Stimulated activated CD8-positive, alpha-beta memory T cell treated with anti-CD3 and anti-CD28 coated beads, Interleukin-4, amount 100 ng/mL, for 24 hours (primary cell): ENCODE data around the gene ADA.
"Not testable (repeated sequence)": the region's sequence is repeated elsewhere in the genome, so short reads cannot be mapped to it uniquely, and the experiment has no call there.

ENCODE experiments used
- DNase-seq: peaks from one replicate; pipeline ENCODE4 v3.0.0-alpha.2; 2020; ENCODE audit warnings: low read depth

ADA gene

DNA sequence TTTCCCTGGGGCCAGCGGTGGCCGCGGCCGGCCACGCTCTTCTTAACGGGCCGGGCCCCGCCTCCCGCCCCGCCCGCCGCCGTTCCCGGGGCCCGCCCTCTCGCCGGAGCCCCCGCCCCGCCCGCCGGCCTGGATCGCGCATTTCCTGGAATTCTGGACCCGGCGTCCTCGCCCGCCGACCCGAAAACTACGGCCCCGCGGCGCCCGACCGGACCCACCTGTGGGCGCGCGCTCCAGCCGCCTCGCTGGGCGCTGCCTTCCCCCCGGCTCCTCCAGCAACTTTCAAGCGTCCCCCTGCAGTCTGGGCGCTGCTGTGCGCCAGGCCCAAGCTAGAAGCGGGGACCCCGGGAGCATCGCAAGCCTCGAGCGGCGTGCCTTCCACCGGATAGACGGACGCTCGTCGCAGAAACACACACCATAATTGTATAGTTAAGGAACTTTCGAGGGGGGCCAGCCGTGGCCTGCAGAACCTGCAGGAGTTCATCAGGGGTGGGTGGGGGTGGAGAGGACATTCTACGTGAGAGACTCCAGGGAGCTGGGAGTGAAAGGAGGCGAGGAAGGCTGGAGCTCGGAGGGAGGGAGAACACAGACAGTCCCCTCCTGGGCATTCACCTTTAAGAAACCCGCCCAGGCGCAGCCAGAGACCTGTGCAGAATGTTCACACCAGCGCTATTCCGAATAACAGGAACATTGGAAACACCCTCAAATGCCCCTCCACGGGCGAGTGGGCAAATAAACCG lies at the start of gene ADA:
TSS of gene ADA (minus strand) at position 16 of the 740 bp plus-strand sequence. CDS start 92 bp downstream, outside the sequence.
- no peak for DNase-seq

GRCh38 chr20:44700306-44700705 lies 48.8 kb upstream of the ADA start:
- DNase-seq = no peak

GRCh38 chr20:44698351-44698750 lies 46.9 kb upstream of the ADA start:
- DNase-seq = no peak

DNA sequence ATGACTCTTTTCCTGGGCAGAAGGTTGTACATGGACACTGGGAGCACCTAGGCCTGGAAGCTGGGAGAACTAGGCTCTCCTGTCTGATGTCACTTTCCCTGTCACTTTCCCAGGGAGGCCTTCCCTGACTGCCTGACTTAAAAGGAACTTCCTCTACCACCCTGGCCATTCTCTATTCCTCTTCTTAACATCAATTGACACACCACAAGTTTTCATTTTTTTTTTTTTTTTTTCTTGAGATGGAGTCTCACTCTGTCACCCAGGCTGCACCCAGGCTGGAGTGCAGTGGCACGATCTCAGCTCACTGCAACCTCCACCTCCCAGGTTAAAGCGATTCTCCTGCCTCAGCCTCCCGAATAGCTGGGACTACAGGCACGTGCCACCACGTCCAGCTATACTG lies 45.5 kb upstream of the ADA start:
- not testable (repeated sequence) for DNase-seq

- no peak for DNase-seq
These were observed 44.8 kb upstream of the ADA start for GRCh38 chr20:44696315-44696714.

DNA sequence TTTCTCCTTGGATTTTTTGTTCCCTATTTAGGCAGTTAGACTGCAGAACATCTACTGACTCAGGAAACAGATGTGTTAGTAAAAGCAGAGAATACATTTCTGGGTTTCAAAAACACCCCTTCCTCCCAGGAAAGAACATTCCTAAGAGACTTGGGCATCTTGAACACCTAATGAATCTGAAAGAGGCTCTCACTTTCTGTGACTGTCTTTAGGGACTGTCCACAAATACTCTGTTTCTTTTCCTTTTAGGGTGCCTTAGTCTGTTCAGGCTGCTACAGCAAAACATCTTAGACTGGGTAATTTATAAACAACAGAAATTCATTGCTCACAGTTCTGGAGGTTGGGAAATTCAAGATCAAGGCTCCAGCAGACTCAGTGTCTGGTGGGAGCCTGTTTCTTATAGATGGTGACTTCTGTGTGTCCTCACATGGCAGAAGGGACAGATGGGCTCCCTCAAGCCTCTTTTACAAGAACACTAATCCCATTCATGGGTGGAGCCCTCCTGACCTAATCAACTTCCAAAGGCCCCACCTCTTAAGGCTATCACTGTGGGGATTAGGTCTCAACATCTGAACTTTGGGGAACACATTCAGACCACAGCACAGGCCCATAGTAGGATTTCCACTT lies 44.3 kb upstream of the ADA start:
- no peak for DNase-seq

DNA sequence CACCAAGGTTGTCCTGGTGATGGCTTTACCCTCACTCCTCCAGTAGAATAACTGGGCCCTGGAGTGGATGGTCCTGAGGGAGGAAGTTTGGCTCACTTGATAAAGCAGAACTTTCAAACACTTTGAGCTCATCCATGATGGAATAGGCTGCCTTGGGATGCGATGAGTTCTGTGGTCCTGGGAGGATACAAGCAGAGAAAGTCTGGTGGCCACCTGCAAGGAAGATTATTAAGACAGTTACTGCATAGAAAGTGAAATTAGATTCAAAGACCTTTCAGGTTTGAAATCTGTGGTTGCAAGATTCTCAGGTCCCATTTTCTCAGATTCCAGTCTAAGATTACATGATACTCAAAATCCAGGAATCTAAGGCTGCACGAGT lies 43.8 kb upstream of the ADA start:
- no peak for DNase-seq

- DNase-seq = no peak
These were observed 42.7 kb upstream of the ADA start for GRCh38 chr20:44694159-44694558.

DNA sequence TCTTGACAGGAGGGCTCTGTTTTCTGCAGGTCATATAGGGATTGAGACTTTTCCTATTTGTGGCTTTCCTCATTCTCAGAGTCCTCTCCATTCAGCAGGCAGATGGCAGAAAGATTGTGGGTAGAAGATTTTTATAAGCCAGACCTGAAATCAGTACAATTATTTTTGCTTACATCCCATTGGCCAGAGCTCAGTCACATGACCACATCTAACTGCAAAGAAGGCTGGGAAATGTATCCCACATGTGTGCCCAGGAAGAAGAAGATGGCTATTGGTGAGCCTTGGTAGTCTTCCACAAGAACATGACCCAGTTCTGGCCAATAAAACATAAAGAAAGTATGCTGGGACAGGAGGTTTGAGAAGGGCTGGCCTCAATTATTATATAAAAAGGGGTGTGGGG lies 42.1 kb upstream of the ADA start:
- no peak for DNase-seq

DNA sequence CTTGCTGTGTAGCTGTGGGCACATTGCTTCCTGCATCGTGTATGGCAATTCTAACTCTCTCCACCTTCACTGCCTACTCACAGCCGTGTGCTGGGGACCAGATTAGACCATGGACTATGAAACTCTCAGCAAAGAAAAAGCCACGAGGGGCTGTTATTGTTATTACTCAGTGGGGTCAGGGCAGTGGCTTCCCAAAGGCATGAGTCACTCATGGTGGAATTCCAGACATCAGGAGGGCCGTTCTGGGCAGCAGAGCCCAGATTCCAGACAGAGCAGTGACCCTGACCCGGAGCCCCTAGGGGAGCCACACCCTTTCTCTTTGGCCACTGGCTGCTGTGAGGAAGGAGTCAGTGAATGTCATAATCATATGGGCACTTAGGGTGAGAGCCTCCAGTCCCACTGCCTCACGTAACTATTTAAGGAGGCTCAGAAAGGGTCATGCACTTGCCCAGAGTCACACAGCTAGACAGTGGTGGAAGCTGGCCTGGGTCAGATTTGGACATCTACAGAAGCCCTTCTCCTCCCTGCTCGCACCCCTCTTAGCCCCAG lies 41.5 kb upstream of the ADA start:
- DNase-seq = no peak

DNA sequence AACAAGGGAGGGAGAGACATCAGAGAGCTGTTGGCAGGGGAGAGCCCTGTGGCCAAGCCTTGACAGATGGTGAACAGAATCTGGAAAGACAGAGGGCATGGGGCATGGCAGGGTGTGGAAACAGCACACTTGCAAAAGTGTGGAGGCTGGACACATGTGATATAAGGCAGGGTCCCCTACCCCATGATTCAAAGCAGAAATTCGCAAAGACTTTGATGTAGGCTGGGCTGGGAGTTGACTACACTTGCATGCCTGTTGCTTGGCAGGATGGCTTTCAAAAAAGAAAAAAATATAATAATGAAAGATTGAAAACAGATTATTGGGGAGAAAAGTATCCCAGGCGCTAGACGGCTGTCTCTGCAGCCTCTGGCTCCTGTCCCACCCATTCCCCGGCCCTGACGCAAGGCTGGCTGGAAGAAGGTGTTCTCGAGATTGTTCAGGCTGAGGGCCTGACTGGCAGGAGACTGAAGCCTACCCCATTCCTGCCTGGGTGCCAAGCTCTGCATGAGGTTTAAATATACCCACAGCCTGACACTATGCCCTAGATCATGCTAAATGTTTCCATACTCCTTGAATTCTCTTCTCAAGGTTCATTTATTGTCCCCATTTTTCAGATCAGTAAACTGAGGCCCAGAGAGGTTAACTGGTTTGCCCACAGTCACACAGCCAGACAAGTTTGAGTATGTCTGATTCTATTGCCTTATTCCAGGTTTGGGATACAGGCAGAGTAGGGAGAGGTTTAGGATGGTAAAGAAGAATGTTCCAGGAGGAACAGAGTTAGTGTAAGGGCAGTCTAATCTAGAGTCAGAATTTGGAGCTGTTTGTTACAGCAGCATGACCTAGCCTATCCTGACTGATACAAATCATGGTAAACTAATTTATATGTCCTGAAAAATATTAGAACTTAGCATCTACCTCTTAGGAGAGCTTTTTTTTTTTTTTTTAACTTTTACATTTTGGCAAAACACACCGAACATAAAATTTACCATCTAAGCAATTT lies 40.2 kb upstream of the ADA start:
- DNase-seq = no peak

GRCh38 chr20:44690781-44691423 lies 39.4 kb upstream of the ADA start:
- no peak for DNase-seq

GRCh38 chr20:44689809-44690208 lies 38.3 kb upstream of the ADA start:
- no peak for DNase-seq

DNA sequence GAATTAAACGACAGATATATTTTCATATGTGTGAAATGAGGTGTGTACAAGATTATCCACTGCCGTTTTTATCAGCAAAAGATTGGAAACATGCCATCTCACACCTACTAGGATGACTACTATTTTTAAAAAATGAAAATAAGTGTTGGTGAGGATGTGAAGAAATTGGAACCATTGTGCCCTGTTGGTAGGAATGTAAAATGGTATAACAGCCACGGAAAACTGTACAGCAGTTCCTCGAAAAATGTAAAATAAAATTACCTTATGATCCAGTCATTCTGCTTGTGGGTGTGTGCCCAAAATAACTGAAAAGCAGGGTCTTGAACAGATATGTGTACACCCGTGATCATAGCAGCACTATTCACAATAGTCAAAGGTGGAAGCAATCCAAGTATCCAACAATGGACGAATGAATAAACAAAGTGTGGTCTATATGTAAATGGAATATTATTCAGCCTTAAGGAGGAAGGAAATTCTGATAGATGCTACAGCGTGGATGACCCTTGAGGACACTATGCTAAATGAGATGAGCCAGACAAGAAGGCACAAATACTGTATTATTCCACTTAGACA lies 36.6 kb upstream of the ADA start:
- DNase-seq = no peak

GRCh38 chr20:44686934-44687333 lies 35.4 kb upstream of the ADA start:
- DNase-seq = no peak

DNA sequence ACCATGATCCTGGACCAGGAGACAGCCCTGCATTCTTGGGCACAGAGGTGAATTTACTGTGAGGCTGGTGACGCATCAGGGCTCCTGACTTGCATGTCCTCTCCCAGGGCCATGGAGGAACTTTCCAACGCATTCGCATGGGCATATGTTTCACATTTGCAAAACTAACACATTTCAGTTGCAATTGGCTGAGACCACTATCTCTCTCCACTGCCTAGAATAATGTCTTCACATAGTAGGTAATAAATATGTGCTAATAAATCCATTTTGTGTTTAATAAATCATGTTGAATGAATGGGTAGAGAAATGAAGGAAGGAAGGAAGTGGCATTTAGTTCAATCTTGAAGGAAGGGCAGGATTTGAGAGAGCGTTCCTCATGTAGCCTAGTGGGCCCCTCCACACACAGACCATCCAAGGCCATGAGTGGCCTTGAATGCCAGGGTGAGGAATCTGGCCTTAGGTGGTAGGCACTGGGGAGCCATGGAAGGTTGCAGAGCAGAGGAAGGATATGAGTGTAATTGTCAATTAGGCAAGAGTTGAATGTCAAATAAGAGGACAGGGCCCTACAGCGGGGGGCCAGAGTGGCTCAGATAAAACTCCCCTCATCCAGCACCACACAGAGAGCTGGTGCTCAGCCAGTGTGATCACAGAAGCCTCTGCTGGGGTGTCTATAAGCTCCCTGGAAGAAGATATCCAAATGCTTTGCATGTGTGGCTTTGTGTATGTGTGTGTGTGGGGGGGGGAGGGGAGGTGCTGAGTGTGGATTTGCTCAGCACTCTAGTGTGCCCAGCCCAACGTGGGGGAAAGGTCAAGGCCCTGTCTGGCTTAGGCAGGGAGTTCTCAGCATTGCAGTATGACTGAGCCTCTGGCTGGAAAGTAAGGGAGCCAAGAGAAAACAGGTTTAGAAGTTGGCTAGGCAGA lies 32.8 kb upstream of the ADA start:
- DNase-seq = no peak

DNA sequence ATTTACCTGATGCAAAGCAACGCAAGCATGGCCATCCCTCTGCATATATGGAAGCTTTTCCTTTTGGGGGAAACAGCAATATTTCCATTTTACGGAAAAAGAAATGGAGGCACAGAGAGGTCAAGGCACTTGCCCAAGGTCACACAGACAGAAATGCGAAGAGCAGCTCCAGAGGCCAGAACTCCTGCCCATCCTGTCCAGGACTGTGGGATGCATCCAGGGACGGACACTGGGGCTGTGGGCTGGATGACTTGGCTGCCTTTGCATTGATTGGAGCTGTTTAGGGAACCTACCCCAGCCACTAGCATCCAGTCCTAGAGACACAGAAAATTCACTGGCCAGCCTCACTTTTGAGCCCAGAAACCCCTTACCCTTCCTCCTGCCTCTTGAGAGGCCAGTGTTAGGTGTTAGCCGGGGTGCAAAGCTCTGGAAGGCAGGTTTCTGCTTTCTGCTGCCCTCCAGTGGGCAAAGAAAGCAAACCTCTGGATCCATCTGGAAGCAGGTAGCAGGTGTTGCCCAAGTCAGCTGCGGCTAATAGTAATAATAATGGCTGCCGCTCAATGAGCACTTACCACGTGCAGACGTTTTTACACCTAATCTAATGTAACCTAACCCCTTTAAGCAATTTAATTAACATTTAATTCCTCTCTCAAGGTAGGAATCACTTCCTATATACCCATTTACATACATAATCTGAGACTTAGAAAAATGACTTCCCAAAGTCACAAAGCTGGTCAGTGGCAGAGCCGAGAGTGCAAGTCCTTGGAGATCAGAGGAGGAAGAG lies 32.0 kb upstream of the ADA start:
- DNase-seq = peak; percentile 39

DNA sequence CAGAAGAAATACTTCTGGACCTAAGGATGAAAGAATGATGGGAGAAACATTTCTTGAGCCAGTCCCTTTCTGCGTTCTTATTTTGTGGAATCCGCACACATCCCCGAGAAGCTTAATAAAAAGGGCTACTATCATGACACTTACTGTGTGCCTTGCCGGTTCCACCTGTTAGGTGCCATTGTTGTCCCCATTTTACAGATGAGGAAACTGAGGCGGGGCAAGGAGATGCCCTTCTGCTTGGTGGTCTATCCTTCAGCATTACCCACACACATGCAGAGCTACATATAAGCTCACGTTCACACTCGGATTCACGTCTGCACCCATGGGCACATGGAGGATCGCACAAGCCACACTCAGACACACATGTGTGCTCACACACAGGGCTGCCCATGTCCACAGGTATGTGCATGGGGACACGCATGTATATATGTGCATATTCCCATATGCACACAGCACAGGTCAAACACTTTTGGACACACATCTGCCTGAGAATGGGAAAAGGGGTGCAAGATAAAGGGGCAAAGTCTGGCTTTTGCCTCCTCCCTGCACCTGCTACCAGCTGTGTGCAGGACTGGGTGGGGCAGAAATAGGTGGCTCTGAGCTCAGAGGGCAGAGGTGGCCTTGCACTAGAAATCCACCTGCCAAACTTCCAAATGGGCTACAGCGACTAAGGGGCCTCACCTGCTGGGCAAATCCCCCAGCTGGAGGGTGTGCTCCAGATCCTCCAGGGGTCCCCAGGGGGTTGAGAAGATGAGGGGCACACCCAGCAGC lies 30.5 kb upstream of the ADA start:
- DNase-seq = no peak
